K562 (cell line): Measurements from ENCODE around the gene MTA1. TPM values are rescaled to one million over a fixed set of nuclear protein-coding genes. Genes with fewer than 3 reads are reported as not detected.

Source experiments
- ATAC-seq: fragments of 200-7000 bp; cut with Tn5 transposase; 3 replicates; pipeline ENCODE4 v1.9.1; 2020; ENCODE audit warnings: moderate library complexity
- BruUV-seq: library from RNA; stranded (reverse); fragments of 400-500 nt; replicated peaks from 2 replicates; lab custom pipeline; 2021; lab: Mats Ljungman, UMichigan
- CTCF ChIA-PET: fragments of 300-600 bp; formaldehyde crosslinking; extraction: SDS; loops from one replicate; lab custom pipeline; 2021; ENCODE audit warnings: low intra/inter-chr PET ratio; lab: Yijun Ruan, JAX
- POLR2A ChIA-PET: fragments of 300-600, 350-650 bp; sonication (Branson Sonifier 250); formaldehyde crosslinking; extraction: SDS; loops from one replicate; lab custom pipeline; 2021; ENCODE audit warnings: antibody characterized with exemption, inconsistent platforms; lab: Yijun Ruan, JAX
- DNase-seq, 4 experiments: peaks; one replicate each; pipeline versions ENCODE4 v3.0.0 to v3.0.0-alpha.2; 2011 to 2018; ENCODE audit warnings: low spot score in 3 of 4, mixed read lengths in 3 of 4; ENCODE audit errors: extremely low read depth in 1 of 4
- FAIRE-seq: peaks from 2 replicates; lab custom pipeline; 2011; peaks lifted over from hg19 to GRCh38; lab: Jason Lieb, UNC
- H2AFZ ChIP-seq: 2 replicates; pipeline ENCODE4 v1.6.0; 2011; ENCODE audit warnings: low read depth, low read length, control low read depth, inconsistent platforms
- H3K27ac ChIP-seq: fragments of 200-600 bp; 3 replicates; pipeline ENCODE4 v1.8.0; 2011; ENCODE audit warnings: low read depth, mild to moderate bottlenecking, control low read depth, inconsistent platforms, low read length, moderate library complexity, mixed read lengths; ENCODE audit errors: extremely low read depth
- H3K27me3 ChIP-seq, 2 experiments: fragments of 300-600 bp in 1 of 2; 2 replicates in 1 of 2; 3 replicates in 1 of 2; pipeline versions ENCODE4 v1.6.0 to v1.8.0; 2011; ENCODE audit warnings: inconsistent platforms in 2 of 2, low read length in 2 of 2, mild to moderate bottlenecking in 1 of 2, mixed read lengths in 1 of 2, moderate library complexity in 1 of 2; ENCODE audit not compliant: control insufficient read depth in 2 of 2, insufficient read depth in 2 of 2
- H3K36me3 ChIP-seq: fragments of 300-600 bp; 3 replicates; pipeline ENCODE4 v1.8.0; 2011; ENCODE audit warnings: mild to moderate bottlenecking, low read length, inconsistent platforms; ENCODE audit not compliant: control insufficient read depth, insufficient read depth
- H3K4me1 ChIP-seq, 2 experiments: fragments of 200-600 bp in 1 of 2; replicated peaks in 1 of 2; 2 replicates in 1 of 2; 3 replicates in 1 of 2; pipeline versions ENCODE4 v1.5.1 to v1.8.0; 2011; ENCODE audit warnings: inconsistent platforms in 2 of 2, low read length in 2 of 2, mild to moderate bottlenecking in 1 of 2, mixed read lengths in 1 of 2, moderate library complexity in 1 of 2; ENCODE audit not compliant: control insufficient read depth in 2 of 2, insufficient read depth in 2 of 2
- H3K4me2 ChIP-seq: 2 replicates; pipeline ENCODE4 v1.6.1; 2011; ENCODE audit warnings: low read length, control low read depth, inconsistent platforms, mixed read lengths; ENCODE audit not compliant: insufficient read depth
- H3K4me3 ChIP-seq: fragments of 200-600 bp; sonication (generic), shearing (Covaris generic); 2 replicates; pipeline ENCODE4 v1.5.1; 2016; ENCODE audit warnings: control low read depth, inconsistent platforms
- H3K79me2 ChIP-seq: fragments of 200-600 bp; 3 replicates; pipeline ENCODE4 v1.8.0; 2011; ENCODE audit warnings: low read length, inconsistent platforms; ENCODE audit not compliant: control insufficient read depth, insufficient read depth
- H3K9ac ChIP-seq, 2 experiments: 2 replicates each; pipeline versions ENCODE4 v1.6.0 to v1.6.1; 2011; ENCODE audit warnings: low read depth in 2 of 2, low read length in 2 of 2, control low read depth in 1 of 2, inconsistent platforms in 1 of 2, mild to moderate bottlenecking in 1 of 2, mixed read lengths in 1 of 2; ENCODE audit not compliant: insufficient read depth in 1 of 2
- H3K9me1 ChIP-seq: one replicate; pipeline ENCODE4 v1.6.0; 2011; ENCODE audit warnings: inconsistent platforms, mild to moderate bottlenecking, low read length, moderate library complexity; ENCODE audit not compliant: control insufficient read depth, insufficient read depth
- H3K9me3 ChIP-seq: replicated peaks from 2 replicates; pipeline ENCODE4 v1.5.1; 2011; ENCODE audit warnings: low read depth, low read length, inconsistent platforms; ENCODE audit not compliant: control insufficient read depth, insufficient read depth
- H4K20me1 ChIP-seq: replicated peaks from 2 replicates; pipeline ENCODE4 v1.6.1; 2011; ENCODE audit warnings: low read length, inconsistent platforms, mixed read lengths; ENCODE audit not compliant: control insufficient read depth, insufficient read depth
- L3MBTL2 ChIP-seq: fragments of 450-650 bp; IDR thresholded peaks from 2 replicates; pipeline ENCODE4 v1.6.1; 2016; ENCODE audit warnings: mild to moderate bottlenecking, moderate library complexity
- ZNF133 ChIP-seq: fragments of 250-450 bp; sonication (Bioruptor Pico); IDR thresholded peaks from 2 replicates; pipeline ENCODE4 v1.4.0; 2020; ENCODE audit warnings: mild to moderate bottlenecking
- WGBS: fragments of 100-300 bp; shearing (Covaris generic); methylation state at CpG from one replicate; pipeline ENCODE4 v1.1.6; 2016; ENCODE audit warnings: low coverage, mixed read lengths; ENCODE audit not compliant: insufficient coverage; ENCODE audit errors: missing lambda C conversion rate; 5-methylcytosine and 5-hydroxymethylcytosine counted together
- in situ Hi-C: fragments of 300-500 bp; cut with MboI; formaldehyde crosslinking; loops from 4 replicates; pipeline ENCODE4 v1.15.0; 2018; ENCODE audit warnings: inconsistent platforms, mixed read lengths
- intact Hi-C: fragments of 100-400 bp; cut with micrococcal nuclease; formaldehyde crosslinking; loops from 2 replicates; pipeline ENCODE4 v1.14.2; 2022
- polyA plus RNA-seq, 8 experiments: library from polyadenylated mRNA; depleted of rRNA in 4 of 8; stranded (reverse) in 5 of 8; unstranded in 3 of 8; fragments of >200 nt; fragmentation: Nextera tagmentation in 2 of 8; fragmentation: Illumina TruSeq in 1 of 8; extraction: Ambion mirVana in 2 of 8; extraction: Trizol in 1 of 8; gene quantifications; 2 replicates each; pipeline versions ENCODE4 v1.2.1 to v1.2.3, GENCODE V29; 2011 to 2014; ENCODE audit warnings: inconsistent platforms in 1 of 8, missing spikeins in 1 of 8
- total RNA-seq, 7 experiments: library from RNA; depleted of rRNA in 6 of 7; stranded (reverse); fragments of >200 nt in 6 of 7; fragmentation: Illumina TruSeq in 2 of 7; extraction: Trizol in 2 of 7; gene quantifications; 2 replicates each; pipeline versions ENCODE4 v1.2.1 to v1.2.3, GENCODE V29; 2011 to 2021; ENCODE audit warnings: low replicate concordance in 1 of 7
- TF ChIP-seq, protein P1 (sequence below): fragments of 450-650 bp; IDR thresholded peaks from 2 replicates; pipeline ENCODE4 v1.6.1; 2016; ENCODE audit warnings: mild to moderate bottlenecking, moderate library complexity
- TF ChIP-seq, protein P2 (sequence below), 3 experiments: IDR thresholded peaks in 2 of 3; conservative IDR thresholded peaks in 1 of 3; 2 replicates each; pipeline ENCODE4 v1.5.1; 2011 to 2012; ENCODE audit warnings: low read length in 3 of 3, mild to moderate bottlenecking in 3 of 3, control low read depth in 2 of 3, improper control_type of control experiment in 1 of 3, inconsistent platforms in 1 of 3, low read depth in 1 of 3, mixed read lengths in 1 of 3, moderate library complexity in 1 of 3; ENCODE audit not compliant: insufficient read depth in 2 of 3

Gene MTA1
- total and polyA plus RNA-seq, 9 of the 15 experiments (the other 6 are each of a cell fraction or from before 2014, with no cell fraction given) = 0.13 to 118 (median 32.3) TPM

GRCh38 chr14:105374389-105374788 lies 45.2 kb upstream of the MTA1 start:
- Histone ChIP-seq H3K4me2 (no peak overlapping the region; the same call in 1 of the 2 replicates), H3K9ac (no peak overlapping the region), H3K9me1 (no peaks in the 10 kb centered on the region), H3K9me3 (no peaks in the 10 kb centered on the region), H3K36me3 (no peaks in the 10 kb centered on the region), H2AFZ (no peak overlapping the region), H3K4me3 (no peak overlapping the region), H3K27ac (no peak overlapping the region)
- intact Hi-C loops = loop anchor here (5.0 kb wide), 1 partner anchor 158 kb away; no protein-coding TSS in a partner anchor
- CTCF ChIA-PET = no interaction called here
- ATAC-seq = peak; percentile 60
- WGBS = 9% methylated on average over 11 of the region's 11 CpGs
- BruUV-seq = no TSS peak
- in situ Hi-C loops = loop anchor here (5.0 kb wide), 1 partner anchor 113 kb away; the partner anchor contains the start of gene CRIP1
- peak; percentile 15 for FAIRE-seq
- TF ChIP-seq L3MBTL2 = peak; percentile 44; the same call in 1 of the 2 replicates
- no peak for TF ChIP-seq ZNF133 (CRISPR knock-in tag)
- TF ChIP-seq, protein P1, sequence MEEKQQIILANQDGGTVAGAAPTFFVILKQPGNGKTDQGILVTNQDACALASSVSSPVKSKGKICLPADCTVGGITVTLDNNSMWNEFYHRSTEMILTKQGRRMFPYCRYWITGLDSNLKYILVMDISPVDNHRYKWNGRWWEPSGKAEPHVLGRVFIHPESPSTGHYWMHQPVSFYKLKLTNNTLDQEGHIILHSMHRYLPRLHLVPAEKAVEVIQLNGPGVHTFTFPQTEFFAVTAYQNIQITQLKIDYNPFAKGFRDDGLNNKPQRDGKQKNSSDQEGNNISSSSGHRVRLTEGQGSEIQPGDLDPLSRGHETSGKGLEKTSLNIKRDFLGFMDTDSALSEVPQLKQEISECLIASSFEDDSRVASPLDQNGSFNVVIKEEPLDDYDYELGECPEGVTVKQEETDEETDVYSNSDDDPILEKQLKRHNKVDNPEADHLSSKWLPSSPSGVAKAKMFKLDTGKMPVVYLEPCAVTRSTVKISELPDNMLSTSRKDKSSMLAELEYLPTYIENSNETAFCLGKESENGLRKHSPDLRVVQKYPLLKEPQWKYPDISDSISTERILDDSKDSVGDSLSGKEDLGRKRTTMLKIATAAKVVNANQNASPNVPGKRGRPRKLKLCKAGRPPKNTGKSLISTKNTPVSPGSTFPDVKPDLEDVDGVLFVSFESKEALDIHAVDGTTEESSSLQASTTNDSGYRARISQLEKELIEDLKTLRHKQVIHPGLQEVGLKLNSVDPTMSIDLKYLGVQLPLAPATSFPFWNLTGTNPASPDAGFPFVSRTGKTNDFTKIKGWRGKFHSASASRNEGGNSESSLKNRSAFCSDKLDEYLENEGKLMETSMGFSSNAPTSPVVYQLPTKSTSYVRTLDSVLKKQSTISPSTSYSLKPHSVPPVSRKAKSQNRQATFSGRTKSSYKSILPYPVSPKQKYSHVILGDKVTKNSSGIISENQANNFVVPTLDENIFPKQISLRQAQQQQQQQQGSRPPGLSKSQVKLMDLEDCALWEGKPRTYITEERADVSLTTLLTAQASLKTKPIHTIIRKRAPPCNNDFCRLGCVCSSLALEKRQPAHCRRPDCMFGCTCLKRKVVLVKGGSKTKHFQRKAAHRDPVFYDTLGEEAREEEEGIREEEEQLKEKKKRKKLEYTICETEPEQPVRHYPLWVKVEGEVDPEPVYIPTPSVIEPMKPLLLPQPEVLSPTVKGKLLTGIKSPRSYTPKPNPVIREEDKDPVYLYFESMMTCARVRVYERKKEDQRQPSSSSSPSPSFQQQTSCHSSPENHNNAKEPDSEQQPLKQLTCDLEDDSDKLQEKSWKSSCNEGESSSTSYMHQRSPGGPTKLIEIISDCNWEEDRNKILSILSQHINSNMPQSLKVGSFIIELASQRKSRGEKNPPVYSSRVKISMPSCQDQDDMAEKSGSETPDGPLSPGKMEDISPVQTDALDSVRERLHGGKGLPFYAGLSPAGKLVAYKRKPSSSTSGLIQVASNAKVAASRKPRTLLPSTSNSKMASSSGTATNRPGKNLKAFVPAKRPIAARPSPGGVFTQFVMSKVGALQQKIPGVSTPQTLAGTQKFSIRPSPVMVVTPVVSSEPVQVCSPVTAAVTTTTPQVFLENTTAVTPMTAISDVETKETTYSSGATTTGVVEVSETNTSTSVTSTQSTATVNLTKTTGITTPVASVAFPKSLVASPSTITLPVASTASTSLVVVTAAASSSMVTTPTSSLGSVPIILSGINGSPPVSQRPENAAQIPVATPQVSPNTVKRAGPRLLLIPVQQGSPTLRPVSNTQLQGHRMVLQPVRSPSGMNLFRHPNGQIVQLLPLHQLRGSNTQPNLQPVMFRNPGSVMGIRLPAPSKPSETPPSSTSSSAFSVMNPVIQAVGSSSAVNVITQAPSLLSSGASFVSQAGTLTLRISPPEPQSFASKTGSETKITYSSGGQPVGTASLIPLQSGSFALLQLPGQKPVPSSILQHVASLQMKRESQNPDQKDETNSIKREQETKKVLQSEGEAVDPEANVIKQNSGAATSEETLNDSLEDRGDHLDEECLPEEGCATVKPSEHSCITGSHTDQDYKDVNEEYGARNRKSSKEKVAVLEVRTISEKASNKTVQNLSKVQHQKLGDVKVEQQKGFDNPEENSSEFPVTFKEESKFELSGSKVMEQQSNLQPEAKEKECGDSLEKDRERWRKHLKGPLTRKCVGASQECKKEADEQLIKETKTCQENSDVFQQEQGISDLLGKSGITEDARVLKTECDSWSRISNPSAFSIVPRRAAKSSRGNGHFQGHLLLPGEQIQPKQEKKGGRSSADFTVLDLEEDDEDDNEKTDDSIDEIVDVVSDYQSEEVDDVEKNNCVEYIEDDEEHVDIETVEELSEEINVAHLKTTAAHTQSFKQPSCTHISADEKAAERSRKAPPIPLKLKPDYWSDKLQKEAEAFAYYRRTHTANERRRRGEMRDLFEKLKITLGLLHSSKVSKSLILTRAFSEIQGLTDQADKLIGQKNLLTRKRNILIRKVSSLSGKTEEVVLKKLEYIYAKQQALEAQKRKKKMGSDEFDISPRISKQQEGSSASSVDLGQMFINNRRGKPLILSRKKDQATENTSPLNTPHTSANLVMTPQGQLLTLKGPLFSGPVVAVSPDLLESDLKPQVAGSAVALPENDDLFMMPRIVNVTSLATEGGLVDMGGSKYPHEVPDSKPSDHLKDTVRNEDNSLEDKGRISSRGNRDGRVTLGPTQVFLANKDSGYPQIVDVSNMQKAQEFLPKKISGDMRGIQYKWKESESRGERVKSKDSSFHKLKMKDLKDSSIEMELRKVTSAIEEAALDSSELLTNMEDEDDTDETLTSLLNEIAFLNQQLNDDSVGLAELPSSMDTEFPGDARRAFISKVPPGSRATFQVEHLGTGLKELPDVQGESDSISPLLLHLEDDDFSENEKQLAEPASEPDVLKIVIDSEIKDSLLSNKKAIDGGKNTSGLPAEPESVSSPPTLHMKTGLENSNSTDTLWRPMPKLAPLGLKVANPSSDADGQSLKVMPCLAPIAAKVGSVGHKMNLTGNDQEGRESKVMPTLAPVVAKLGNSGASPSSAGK = peak; percentile 33; the same call in 1 of the 2 replicates
- TF ChIP-seq, protein P2, sequence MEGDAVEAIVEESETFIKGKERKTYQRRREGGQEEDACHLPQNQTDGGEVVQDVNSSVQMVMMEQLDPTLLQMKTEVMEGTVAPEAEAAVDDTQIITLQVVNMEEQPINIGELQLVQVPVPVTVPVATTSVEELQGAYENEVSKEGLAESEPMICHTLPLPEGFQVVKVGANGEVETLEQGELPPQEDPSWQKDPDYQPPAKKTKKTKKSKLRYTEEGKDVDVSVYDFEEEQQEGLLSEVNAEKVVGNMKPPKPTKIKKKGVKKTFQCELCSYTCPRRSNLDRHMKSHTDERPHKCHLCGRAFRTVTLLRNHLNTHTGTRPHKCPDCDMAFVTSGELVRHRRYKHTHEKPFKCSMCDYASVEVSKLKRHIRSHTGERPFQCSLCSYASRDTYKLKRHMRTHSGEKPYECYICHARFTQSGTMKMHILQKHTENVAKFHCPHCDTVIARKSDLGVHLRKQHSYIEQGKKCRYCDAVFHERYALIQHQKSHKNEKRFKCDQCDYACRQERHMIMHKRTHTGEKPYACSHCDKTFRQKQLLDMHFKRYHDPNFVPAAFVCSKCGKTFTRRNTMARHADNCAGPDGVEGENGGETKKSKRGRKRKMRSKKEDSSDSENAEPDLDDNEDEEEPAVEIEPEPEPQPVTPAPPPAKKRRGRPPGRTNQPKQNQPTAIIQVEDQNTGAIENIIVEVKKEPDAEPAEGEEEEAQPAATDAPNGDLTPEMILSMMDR (IDR thresholded peaks at IDR 0.05 in 2 of 3, conservative IDR thresholded peaks at IDR 0.05 in 1 of 3; ENCODE audit: insufficient read depth in 2 of 3, low read depth in 1 of 3, low read length in 3 of 3) = 0 out of 6 replicates have a peak, but pooled peaks of 1 of the 3 experiments have one; percentile 5
- TF ChIP-seq, all 486 proteins: peak for 3
- no peaks in the 10 kb centered on the region for H3K79me2 ChIP-seq
- H3K27me3 ChIP-seq = no peaks in the 10 kb centered on the region
- no peaks in the 10 kb centered on the region for H4K20me1 ChIP-seq
- H3K4me1 ChIP-seq = peaks cover 8 to 33% of the 10 kb centered on the region in 2 experiments; a peak in 4 of 5 replicates
- peak; percentile 34 to 45 (median 39) for DNase-seq
- POLR2A ChIA-PET = no interaction called here
